Measurements from ENCODE around the gene PDS5B.
"Not testable (repeated sequence)": the region's sequence is repeated elsewhere in the genome, so short reads cannot be mapped to it uniquely, and the experiment has no call there.

Gene PDS5B

GRCh38 chr13:32555613-32556012, 30.6 kb upstream of the PDS5B start:
- Histone ChIP-seq H3K9me3 (ENCODE audit: control insufficient read depth in 2 of 2, low read length in 2 of 2) (no peaks in the 10 kb centered on the region), H3K36me3 (ENCODE audit: control insufficient read depth in 2 of 2, insufficient read depth in 2 of 2, low read length in 2 of 2) (no peaks in the 10 kb centered on the region), H3K27ac (ENCODE audit: low read length) (no peak overlapping the region)

DNA sequence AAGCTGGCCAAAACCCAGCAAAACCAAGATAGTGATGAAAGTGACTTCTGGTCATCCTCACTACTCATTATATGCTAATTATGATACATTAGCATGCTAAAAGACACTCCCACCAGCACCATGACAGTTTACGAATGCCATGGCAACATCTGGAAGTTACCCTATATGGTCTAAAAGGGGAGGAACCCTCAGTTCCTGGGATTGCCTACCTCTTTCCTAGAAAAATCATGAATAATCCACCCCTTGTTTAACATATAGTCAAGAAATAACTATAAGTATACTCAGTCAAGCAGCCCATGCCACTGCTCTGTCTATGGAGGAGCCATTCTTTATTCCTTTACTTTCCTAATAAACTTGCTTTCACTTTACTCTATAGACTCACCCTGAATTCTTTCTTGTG, 25.4 kb upstream of the PDS5B start:
- H3K27ac ChIP-seq (ENCODE audit: low read length); H3K36me3 ChIP-seq (ENCODE audit: control insufficient read depth in 2 of 2, insufficient read depth in 2 of 2, low read length in 2 of 2); H3K9ac ChIP-seq (ENCODE audit: low read length in 2 of 2); H3K27me3 ChIP-seq (ENCODE audit: control insufficient read depth in 1 of 2, insufficient read depth in 2 of 2, low read length in 2 of 2); H3K4me1 ChIP-seq (ENCODE audit: control insufficient read depth, insufficient read depth, low read length); H3K4me3 ChIP-seq (ENCODE audit: low read length in 2 of 2): not testable (repeated sequence)
- peaks cover 5 to 11% of the 10 kb centered on the region in 2 donors for H3K9me3 ChIP-seq (ENCODE audit: control insufficient read depth in 2 of 2, low read length in 2 of 2)

More at GRCh38 chr13:32555613-32556012, 30.6 kb upstream of the PDS5B start:
- Histone ChIP-seq H3K4me3 (ENCODE audit: low read length in 2 of 2) (no peak overlapping the region), H3K9ac (ENCODE audit: low read length in 2 of 2) (no peak overlapping the region), H3K27me3 (ENCODE audit: control insufficient read depth in 1 of 2, insufficient read depth in 2 of 2, low read length in 2 of 2) (no peaks in the 10 kb centered on the region), H3K4me1 (ENCODE audit: control insufficient read depth, insufficient read depth, low read length) (no peaks in the 10 kb centered on the region)

DNA sequence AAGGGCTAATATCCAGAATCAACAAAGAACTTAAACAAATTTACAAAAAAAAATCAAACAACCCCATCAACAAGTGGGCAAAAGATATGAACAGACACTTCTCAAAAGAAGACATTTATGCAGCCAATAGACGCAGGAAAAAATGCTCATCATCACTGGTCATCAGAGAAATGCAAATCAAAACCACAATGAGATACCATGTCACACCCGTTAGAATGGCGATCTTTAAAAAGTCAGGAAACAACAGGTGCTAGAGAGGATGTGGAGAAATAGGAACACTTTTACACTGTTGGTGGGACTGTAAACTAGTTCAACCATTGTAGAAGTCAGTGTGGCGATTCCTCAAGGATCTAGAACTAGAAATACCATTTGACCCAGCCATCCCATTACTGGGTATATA, 10.6 kb upstream of the PDS5B start:
- not testable (repeated sequence) for H3K9me3 ChIP-seq (ENCODE audit: control insufficient read depth in 2 of 2, low read length in 2 of 2); H3K36me3 ChIP-seq (ENCODE audit: control insufficient read depth in 2 of 2, insufficient read depth in 2 of 2, low read length in 2 of 2); H3K27ac ChIP-seq (ENCODE audit: low read length); H3K27me3 ChIP-seq (ENCODE audit: control insufficient read depth in 1 of 2, insufficient read depth in 2 of 2, low read length in 2 of 2); H3K4me3 ChIP-seq (ENCODE audit: low read length in 2 of 2); H3K9ac ChIP-seq (ENCODE audit: low read length in 2 of 2); H3K4me1 ChIP-seq (ENCODE audit: control insufficient read depth, insufficient read depth, low read length)

DNA sequence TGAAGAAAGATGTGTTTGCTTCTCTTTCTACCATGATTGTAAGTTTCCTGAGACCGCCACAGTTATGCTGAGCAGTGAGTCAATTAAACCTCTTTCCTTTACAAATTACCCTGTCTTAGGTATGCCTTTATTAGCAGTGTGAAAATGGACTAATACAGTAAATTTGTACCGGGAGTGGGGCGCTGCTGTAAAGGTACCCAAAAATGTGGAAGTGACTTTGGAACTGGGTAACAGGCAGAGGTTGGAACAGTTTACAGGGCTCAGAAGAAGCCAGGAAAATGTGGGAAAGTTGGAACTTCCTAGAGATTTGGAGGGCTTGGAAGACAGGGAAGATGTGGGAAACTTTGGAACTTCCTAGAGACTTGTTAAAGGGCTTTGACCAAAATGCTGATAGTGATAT, 9.2 kb upstream of the PDS5B start:
- no peaks in the 10 kb centered on the region for H3K4me1 ChIP-seq (ENCODE audit: control insufficient read depth, insufficient read depth, low read length)

DNA sequence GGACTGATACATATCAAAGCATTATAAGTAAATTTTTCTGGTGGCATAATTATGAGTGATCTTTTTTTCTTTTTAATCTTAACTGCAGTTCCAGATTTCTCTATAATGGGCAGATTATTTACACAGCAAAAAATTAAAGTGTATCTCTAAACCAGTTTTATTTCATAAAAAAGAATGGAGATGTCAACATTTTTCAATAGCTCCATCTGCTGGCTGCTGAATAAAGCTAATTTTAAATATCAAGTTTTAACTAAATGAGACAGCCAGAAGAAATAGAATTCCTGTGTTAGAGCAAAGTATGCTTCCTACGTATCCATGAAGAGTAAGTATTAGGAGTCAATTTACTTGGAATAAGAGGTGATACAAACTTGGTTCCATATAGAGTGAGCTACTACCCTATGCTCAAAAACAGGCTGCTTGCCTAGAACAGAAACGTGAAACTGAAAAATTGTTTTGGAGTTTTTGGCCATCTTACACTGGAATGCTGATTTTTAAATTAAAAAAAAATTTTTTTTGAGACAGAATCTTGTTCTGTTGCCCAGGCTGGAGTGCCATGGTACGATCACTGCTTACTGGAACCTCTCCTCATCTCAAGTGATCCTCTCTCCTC, 5.0 kb upstream of the PDS5B start:
- Histone ChIP-seq H3K27ac (ENCODE audit: low read length) (no peak overlapping the region), H3K36me3 (ENCODE audit: control insufficient read depth in 2 of 2, insufficient read depth in 2 of 2, low read length in 2 of 2) (no peaks in the 10 kb centered on the region), H3K9ac (ENCODE audit: low read length in 2 of 2) (no peak overlapping the region), H3K9me3 (ENCODE audit: control insufficient read depth in 2 of 2, low read length in 2 of 2) (no peaks in the 10 kb centered on the region), H3K4me3 (ENCODE audit: low read length in 2 of 2) (no peak overlapping the region), H3K27me3 (ENCODE audit: control insufficient read depth in 1 of 2, insufficient read depth in 2 of 2, low read length in 2 of 2) (no peaks in the 10 kb centered on the region), H3K4me1 (ENCODE audit: control insufficient read depth, insufficient read depth, low read length) (peaks cover 6% of the 10 kb centered on the region)

More for the DNA sequence above, 9.2 kb upstream of the PDS5B start:
- H3K27ac ChIP-seq (ENCODE audit: low read length), result no peak overlapping the region
- no peak overlapping the region for H3K9ac ChIP-seq (ENCODE audit: low read length in 2 of 2)
- H3K27me3 ChIP-seq (ENCODE audit: control insufficient read depth in 1 of 2, insufficient read depth in 2 of 2, low read length in 2 of 2), result no peaks in the 10 kb centered on the region
- no peaks in the 10 kb centered on the region for H3K9me3 ChIP-seq (ENCODE audit: control insufficient read depth in 2 of 2, low read length in 2 of 2)
- H3K4me3 ChIP-seq (ENCODE audit: low read length in 2 of 2), result no peak overlapping the region
- no peaks in the 10 kb centered on the region for H3K36me3 ChIP-seq (ENCODE audit: control insufficient read depth in 2 of 2, insufficient read depth in 2 of 2, low read length in 2 of 2)

DNA sequence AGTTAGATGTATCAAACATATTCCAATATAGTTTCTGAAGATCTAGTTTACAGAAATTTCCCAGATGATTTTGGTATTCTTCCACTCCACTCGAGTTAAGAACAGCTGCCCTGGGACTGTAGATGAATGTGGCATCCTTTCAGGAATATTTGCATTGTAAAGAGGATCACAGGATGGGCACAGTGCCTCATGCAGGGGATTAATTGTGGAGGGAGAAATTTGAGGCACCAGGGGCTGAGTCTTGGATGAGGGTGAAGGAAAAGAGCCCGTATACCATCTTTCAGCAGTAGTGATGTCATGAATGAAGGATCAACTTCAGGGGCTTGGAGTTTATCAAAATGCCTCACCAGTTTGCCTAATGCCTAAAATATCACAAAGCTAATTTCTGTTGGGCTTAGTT, 4.0 kb upstream of the PDS5B start:
- H3K9ac ChIP-seq (ENCODE audit: low read length in 2 of 2), result no peak overlapping the region
- no peaks in the 10 kb centered on the region for H3K36me3 ChIP-seq (ENCODE audit: control insufficient read depth in 2 of 2, insufficient read depth in 2 of 2, low read length in 2 of 2)
- no peak overlapping the region for H3K4me3 ChIP-seq (ENCODE audit: low read length in 2 of 2)
- H3K9me3 ChIP-seq (ENCODE audit: control insufficient read depth in 2 of 2, low read length in 2 of 2), result no peaks in the 10 kb centered on the region
- H3K27me3 ChIP-seq (ENCODE audit: control insufficient read depth in 1 of 2, insufficient read depth in 2 of 2, low read length in 2 of 2), result no peaks in the 10 kb centered on the region
- H3K27ac ChIP-seq (ENCODE audit: low read length), result no peak overlapping the region
- peaks cover 6% of the 10 kb centered on the region for H3K4me1 ChIP-seq (ENCODE audit: control insufficient read depth, insufficient read depth, low read length)

GRCh38 chr13:32582991-32583390, 3.3 kb upstream of the PDS5B start:
- Histone ChIP-seq H3K36me3 (ENCODE audit: control insufficient read depth in 2 of 2, insufficient read depth in 2 of 2, low read length in 2 of 2) (no peaks in the 10 kb centered on the region), H3K4me1 (ENCODE audit: control insufficient read depth, insufficient read depth, low read length) (peaks cover 6% of the 10 kb centered on the region), H3K27me3 (ENCODE audit: control insufficient read depth in 1 of 2, insufficient read depth in 2 of 2, low read length in 2 of 2) (no peaks in the 10 kb centered on the region), H3K9me3 (ENCODE audit: control insufficient read depth in 2 of 2, low read length in 2 of 2) (no peaks in the 10 kb centered on the region), H3K27ac (ENCODE audit: low read length) (no peak overlapping the region), H3K9ac (ENCODE audit: low read length in 2 of 2) (no peak overlapping the region), H3K4me3 (ENCODE audit: low read length in 2 of 2) (no peak overlapping the region)

DNA sequence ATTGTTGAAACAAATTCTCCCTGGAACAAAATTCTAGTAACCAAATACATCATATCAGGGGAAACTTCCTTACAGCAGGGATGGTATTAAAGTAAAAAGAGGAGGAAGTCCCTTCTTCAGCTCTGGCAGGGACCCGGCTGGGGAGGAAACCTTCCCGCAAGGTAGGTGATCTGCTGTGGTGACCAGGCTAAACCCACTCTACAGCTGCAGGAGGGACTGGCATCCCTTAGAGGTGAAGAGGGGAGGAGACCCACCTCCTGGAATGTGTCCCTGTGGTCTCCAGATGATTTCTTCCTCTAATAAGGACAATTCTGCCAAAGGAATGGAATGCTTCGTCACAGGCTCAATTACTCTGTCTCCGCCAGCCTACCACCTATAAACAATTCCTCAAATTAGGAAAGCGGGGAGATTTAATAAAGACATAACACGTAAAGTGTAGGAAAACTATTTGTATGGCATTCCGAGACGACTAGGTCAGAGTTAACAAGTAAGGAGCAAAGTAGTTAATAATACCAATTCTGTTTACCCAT, 637 bp upstream of the PDS5B start:
- no peaks in the 10 kb centered on the region for H3K36me3 ChIP-seq (ENCODE audit: control insufficient read depth in 2 of 2, insufficient read depth in 2 of 2, low read length in 2 of 2)
- H3K27ac ChIP-seq (ENCODE audit: low read length), result peak overlapping the region; percentile 60
- H3K9me3 ChIP-seq (ENCODE audit: control insufficient read depth in 2 of 2, low read length in 2 of 2), result no peaks in the 10 kb centered on the region
- peak overlapping the region; percentile 83 to 84 for H3K4me3 ChIP-seq (ENCODE audit: low read length in 2 of 2)
- peaks cover 9% of the 10 kb centered on the region for H3K4me1 ChIP-seq (ENCODE audit: control insufficient read depth, insufficient read depth, low read length)
- peak overlapping the region; percentile 81 to 85 for H3K9ac ChIP-seq (ENCODE audit: low read length in 2 of 2)
- no peaks in the 10 kb centered on the region for H3K27me3 ChIP-seq (ENCODE audit: control insufficient read depth in 1 of 2, insufficient read depth in 2 of 2, low read length in 2 of 2)

GRCh38 chr13:32587011-32587810, 959 bp downstream of the PDS5B start:
- Histone ChIP-seq H3K4me1 (ENCODE audit: control insufficient read depth, insufficient read depth, low read length) (peaks cover 10% of the 10 kb centered on the region), H3K9ac (ENCODE audit: low read length in 2 of 2) (peak overlapping the region; percentile 76 to 80), H3K9me3 (ENCODE audit: control insufficient read depth in 2 of 2, low read length in 2 of 2) (no peaks in the 10 kb centered on the region), H3K36me3 (ENCODE audit: control insufficient read depth in 2 of 2, insufficient read depth in 2 of 2, low read length in 2 of 2) (no peaks in the 10 kb centered on the region), H3K4me3 (ENCODE audit: low read length in 2 of 2) (peak overlapping the region; percentile 91 to 93), H3K27ac (ENCODE audit: low read length) (peak overlapping the region; percentile 82), H3K27me3 (ENCODE audit: control insufficient read depth in 1 of 2, insufficient read depth in 2 of 2, low read length in 2 of 2) (no peaks in the 10 kb centered on the region)

DNA sequence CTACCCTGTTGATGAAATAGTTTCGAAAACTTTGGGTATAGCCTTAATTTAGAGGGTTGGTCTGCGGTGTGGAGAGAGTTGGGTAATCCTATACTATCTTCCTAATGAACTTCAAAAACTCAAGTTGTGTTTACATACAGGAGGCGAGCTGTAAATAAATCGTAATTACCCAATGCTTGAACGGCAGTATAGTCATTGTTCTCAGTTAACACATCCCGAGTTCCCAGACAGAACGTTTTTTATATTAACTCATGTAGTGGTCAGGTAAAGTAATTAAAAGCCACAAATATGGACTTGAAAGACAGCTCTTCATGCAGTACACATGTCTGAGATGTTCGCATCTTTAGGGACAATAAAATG, 1.5 kb downstream of the PDS5B start:
- Histone ChIP-seq H3K4me1 (ENCODE audit: control insufficient read depth, insufficient read depth, low read length) (peaks cover 10% of the 10 kb centered on the region), H3K4me3 (ENCODE audit: low read length in 2 of 2) (peak overlapping the region; percentile 91 to 93), H3K27me3 (ENCODE audit: control insufficient read depth in 1 of 2, insufficient read depth in 2 of 2, low read length in 2 of 2) (no peaks in the 10 kb centered on the region), H3K27ac (ENCODE audit: low read length) (peak overlapping the region; percentile 82), H3K36me3 (ENCODE audit: control insufficient read depth in 2 of 2, insufficient read depth in 2 of 2, low read length in 2 of 2) (no peaks in the 10 kb centered on the region), H3K9me3 (ENCODE audit: control insufficient read depth in 2 of 2, low read length in 2 of 2) (no peaks in the 10 kb centered on the region), H3K9ac (ENCODE audit: low read length in 2 of 2) (peak overlapping the region; percentile 76 to 80)

DNA sequence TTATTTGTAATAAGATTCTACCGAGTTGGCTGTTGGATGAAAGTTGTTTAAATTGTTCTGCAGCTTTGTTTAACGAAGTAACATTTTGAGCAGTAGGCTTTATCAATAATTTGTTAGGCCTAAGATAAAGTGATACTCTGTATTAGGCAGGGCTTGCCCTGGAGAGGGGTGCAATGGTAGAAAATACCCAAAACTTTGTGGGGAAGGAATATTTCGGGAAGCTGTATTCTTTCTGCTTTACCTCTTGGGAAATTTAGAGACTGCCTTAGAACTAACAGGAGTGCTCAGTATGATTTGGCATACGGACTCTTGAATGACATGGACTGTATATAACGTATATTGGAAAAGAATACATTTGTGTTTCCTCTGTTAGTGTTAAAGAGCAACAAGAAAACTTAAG, 2.5 kb downstream of the PDS5B start:
- Histone ChIP-seq H3K27me3 (ENCODE audit: control insufficient read depth in 1 of 2, insufficient read depth in 2 of 2, low read length in 2 of 2) (no peaks in the 10 kb centered on the region), H3K4me1 (ENCODE audit: control insufficient read depth, insufficient read depth, low read length) (peaks cover 10% of the 10 kb centered on the region), H3K9me3 (ENCODE audit: control insufficient read depth in 2 of 2, low read length in 2 of 2) (no peaks in the 10 kb centered on the region), H3K36me3 (ENCODE audit: control insufficient read depth in 2 of 2, insufficient read depth in 2 of 2, low read length in 2 of 2) (no peaks in the 10 kb centered on the region), H3K4me3 (ENCODE audit: low read length in 2 of 2) (peak overlapping the region; percentile 20 to 93), H3K9ac (ENCODE audit: low read length in 2 of 2) (peak overlapping the region; percentile 37 to 76), H3K27ac (ENCODE audit: low read length) (peak overlapping the region; percentile 37)

All from stomach smooth muscle (tissue), 2 donors.